Suprapubic skin (tissue), 4 donors: ENCODE data around the gene NTN1. TPM values are rescaled to one million over a fixed set of nuclear protein-coding genes. Genes with fewer than 3 reads are reported as not detected.
A peak's percentile ranks its signal among the peaks of the same experiment; 100 is the strongest.

Source experiments
- DNase-seq, 2 donors: peaks; one replicate each; pipeline ENCODE4 v3.0.0-alpha.2; 2019; ENCODE audit warnings: low spot score in 2 of 2
- H3K27ac ChIP-seq: fragments of 200-600 bp; sonication (generic); one replicate; pipeline ENCODE4 v1.5.1; 2019
- H3K27me3 ChIP-seq: fragments of 200-600 bp; sonication (generic); one replicate; pipeline ENCODE4 v1.5.1; 2019
- H3K36me3 ChIP-seq: fragments of 200-600 bp; sonication (generic); one replicate; pipeline ENCODE4 v1.5.1; 2019
- H3K4me1 ChIP-seq: fragments of 200-600 bp; sonication (generic); one replicate; pipeline ENCODE4 v1.5.1; 2019
- H3K4me3 ChIP-seq: fragments of 200-600 bp; sonication (generic); one replicate; pipeline ENCODE4 v1.5.1; 2019; ENCODE audit warnings: mild to moderate bottlenecking
- H3K9me3 ChIP-seq: fragments of 200-600 bp; sonication (generic); one replicate; pipeline ENCODE4 v1.5.1; 2019
- CTCF ChIP-seq, 2 donors: fragments of 200-600 bp in 1 of 2; fragments of 450-650 bp in 1 of 2; sonication (generic) in 1 of 2; IDR thresholded peaks; one replicate each; pipeline ENCODE4 v1.5.1; 2016 to 2019; ENCODE audit warnings: antibody characterized with exemption in 2 of 2, mild to moderate bottlenecking in 1 of 2, moderate library complexity in 1 of 2
- EP300 ChIP-seq: sonication (generic); formaldehyde crosslinking; IDR thresholded peaks from one replicate; pipeline ENCODE4 v1.6.1; 2017; ENCODE audit warnings: antibody characterized with exemption
- POLR2A ChIP-seq, 2 donors: fragments of 450-650 bp; IDR thresholded peaks; one replicate each; pipeline ENCODE4 v1.6.1; 2017; ENCODE audit warnings: antibody characterized with exemption in 2 of 2, mild to moderate bottlenecking in 2 of 2, moderate library complexity in 2 of 2
- POLR2AphosphoS5 ChIP-seq, 3 donors: sonication (generic); formaldehyde crosslinking; IDR thresholded peaks; one replicate each; pipeline ENCODE4 v1.6.1; 2017; ENCODE audit warnings: antibody characterized with exemption in 3 of 3
- WGBS: methylation state at CpG from one replicate; pipeline ENCODE4 v1.1.5; 2018; 5-methylcytosine and 5-hydroxymethylcytosine counted together
- total RNA-seq, 4 donors: library from RNA; depleted of rRNA; stranded (reverse); fragments of >200 nt; gene quantifications; one replicate each; pipeline ENCODE4 v1.1.0, GENCODE V29; 2016

Gene NTN1
- total RNA-seq, 4 donors from 2014 or later = 2.4 to 5.9 (median 3.4) TPM

GRCh38 chr17:9215465-9215864 is 194.2 kb downstream of the NTN1 start:
- TF ChIP-seq POLR2A (IDR thresholded peaks at IDR 0.05) (no peak), EP300 (no peak), CTCF (IDR thresholded peaks at IDR 0.05) (no peak)
- DNase-seq = no peak

GRCh38 chr17:9217151-9218056 is 196.1 kb downstream of the NTN1 start:
- Histone ChIP-seq H3K27me3 (no peaks in the 10 kb centered on the region), H3K4me1 (peaks cover 5% of the 10 kb centered on the region), H3K4me3 (no peak overlapping the region), H3K27ac (peak overlapping the region; percentile 78), H3K9me3 (peaks cover 10% of the 10 kb centered on the region), H3K36me3 (no peaks in the 10 kb centered on the region)
- WGBS = 27% methylated on average over 5 of the region's 5 CpGs
- no peak for DNase-seq
- peak; percentile 8 for TF ChIP-seq EP300
- no peak for TF ChIP-seq CTCF (IDR thresholded peaks at IDR 0.05)
- TF ChIP-seq POLR2A (IDR thresholded peaks at IDR 0.05) = no peak
- peak in 1 of 3 donors; percentile 27 for TF ChIP-seq POLR2AphosphoS5 (IDR thresholded peaks at IDR 0.05)

More at GRCh38 chr17:9215465-9215864, 194.2 kb downstream of the NTN1 start:
- no peak overlapping the region for H3K4me3 ChIP-seq
- H3K27ac ChIP-seq = no peak overlapping the region
- H3K4me1 ChIP-seq = peaks cover 5% of the 10 kb centered on the region
- no peaks in the 10 kb centered on the region for H3K36me3 ChIP-seq
- peaks cover 10% of the 10 kb centered on the region for H3K9me3 ChIP-seq
- no peaks in the 10 kb centered on the region for H3K27me3 ChIP-seq

- H3K4me3 ChIP-seq = no peak overlapping the region
- no peak for DNase-seq
- H3K36me3 ChIP-seq = no peaks in the 10 kb centered on the region
- 72% methylated on average over 8 of the region's 8 CpGs for WGBS
- TF ChIP-seq POLR2A (IDR thresholded peaks at IDR 0.05) (no peak), CTCF (IDR thresholded peaks at IDR 0.05) (no peak), EP300 (no peak), POLR2AphosphoS5 (IDR thresholded peaks at IDR 0.05) (no peak)
- H3K9me3 ChIP-seq = peaks cover 10% of the 10 kb centered on the region
- H3K27me3 ChIP-seq = no peaks in the 10 kb centered on the region
- peak overlapping the region; percentile 78 for H3K27ac ChIP-seq
- peaks cover 5% of the 10 kb centered on the region for H3K4me1 ChIP-seq
These were observed 196.8 kb downstream of the NTN1 start for GRCh38 chr17:9218064-9218635.

GRCh38 chr17:9218911-9219310 is 197.6 kb downstream of the NTN1 start:
- H3K27me3 ChIP-seq = no peaks in the 10 kb centered on the region
- 95% methylated on average over 15 of the region's 15 CpGs for WGBS
- H3K4me1 ChIP-seq = peaks cover 5% of the 10 kb centered on the region
- TF ChIP-seq EP300 (no peak), POLR2AphosphoS5 (IDR thresholded peaks at IDR 0.05) (no peak), POLR2A (IDR thresholded peaks at IDR 0.05) (no peak), CTCF (IDR thresholded peaks at IDR 0.05) (no peak)
- peaks cover 10% of the 10 kb centered on the region for H3K9me3 ChIP-seq
- no peak for DNase-seq
- H3K27ac ChIP-seq = no peak overlapping the region
- no peaks in the 10 kb centered on the region for H3K36me3 ChIP-seq
- no peak overlapping the region for H3K4me3 ChIP-seq
